HG03565 (cell line): Measurements from ENCODE around the gene ARID1B.
"Not testable (repeated sequence)": the region's sequence is repeated elsewhere in the genome, so short reads cannot be mapped to it uniquely, and the experiment has no call there.

Experiments
- ATAC-seq: cut with Tn5 transposase; IDR thresholded peaks from one replicate; pipeline ENCODE4 v1.9.1; 2021; ENCODE audit warnings: mild to moderate bottlenecking, moderate library complexity; ENCODE audit not compliant: unreplicated experiment

The ARID1B gene

DNA sequence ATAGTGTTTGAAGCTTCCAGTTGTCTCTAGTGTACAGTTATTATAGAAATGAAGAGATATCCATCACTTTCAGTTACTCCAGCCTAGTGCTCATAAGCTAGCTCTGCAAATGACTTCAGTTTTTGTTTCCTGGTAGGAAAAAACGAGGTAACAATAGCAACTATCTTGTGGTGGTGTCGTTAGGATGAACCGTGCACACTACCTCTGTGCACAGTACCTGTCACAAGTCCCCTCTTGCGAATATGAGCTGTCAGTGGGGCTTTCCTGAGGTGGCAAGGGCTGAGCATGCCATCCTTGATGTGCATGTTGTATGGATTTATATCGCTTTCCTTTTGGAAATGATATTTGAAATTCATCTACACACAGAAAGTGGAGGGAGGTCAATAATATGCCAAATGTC lies 151.8 kb downstream of the ARID1B start:
- no peak for ATAC-seq

DNA sequence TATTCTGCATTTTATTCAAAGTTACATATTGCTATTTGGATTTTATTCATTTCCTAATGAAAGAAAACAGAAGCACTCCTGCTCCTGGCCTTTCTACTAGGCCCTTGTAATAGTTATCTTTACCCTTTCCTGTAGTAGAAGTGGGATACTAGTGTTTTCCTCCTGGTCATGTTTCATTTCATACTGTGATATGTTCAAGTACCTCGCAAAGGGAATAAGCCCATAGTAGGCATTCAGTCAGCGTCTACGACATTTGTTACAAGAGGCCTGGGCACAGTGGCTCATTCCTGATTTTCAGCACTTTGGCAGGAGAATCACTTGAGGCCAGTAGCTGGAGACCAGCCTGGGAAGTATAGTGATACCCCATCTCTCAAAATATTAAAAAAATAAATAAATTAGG lies 154.1 kb downstream of the ARID1B start:
- ATAC-seq, result no peak

DNA sequence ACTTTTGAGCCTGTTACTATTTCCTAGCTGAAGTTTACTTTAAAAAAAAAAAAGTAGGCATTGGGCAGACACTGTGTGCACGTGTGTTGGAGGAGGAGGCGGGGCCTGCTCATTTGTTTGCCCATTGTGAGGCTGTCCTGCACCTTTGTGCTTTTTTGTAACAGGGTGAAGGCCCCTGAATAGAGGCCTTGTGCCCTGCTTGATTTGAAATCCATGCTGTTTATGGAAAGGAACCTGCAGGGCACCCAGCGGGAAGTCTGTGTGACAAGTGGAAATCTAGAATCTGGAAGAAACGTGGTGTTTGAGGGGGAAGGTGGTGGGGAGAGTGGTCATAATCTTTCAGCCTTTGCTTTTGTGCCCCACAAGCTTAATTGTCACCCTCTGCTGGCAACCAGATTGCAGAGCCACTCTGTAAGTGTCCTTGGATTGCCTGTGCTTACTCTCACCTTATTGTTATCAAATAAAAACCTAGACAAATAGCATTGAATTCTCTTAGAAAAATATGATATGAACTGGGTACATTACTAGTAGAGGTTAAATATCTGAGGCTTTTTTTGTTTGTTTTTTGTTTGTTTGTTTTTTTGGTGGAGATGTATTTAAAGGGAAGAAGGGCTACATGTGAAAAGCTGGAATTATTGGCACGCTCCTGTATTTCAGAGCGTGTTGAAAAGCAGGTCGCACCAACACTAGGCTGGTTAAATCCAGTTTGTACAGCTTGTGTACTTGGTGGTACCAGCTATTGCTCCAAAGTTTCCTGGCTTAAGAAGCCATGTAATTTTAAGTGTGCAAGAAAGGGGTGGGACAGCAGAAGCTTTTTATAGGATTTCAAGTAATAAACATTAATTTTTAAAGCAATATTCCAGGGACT lies 156.3 kb downstream of the ARID1B start:
- no peak for ATAC-seq

DNA sequence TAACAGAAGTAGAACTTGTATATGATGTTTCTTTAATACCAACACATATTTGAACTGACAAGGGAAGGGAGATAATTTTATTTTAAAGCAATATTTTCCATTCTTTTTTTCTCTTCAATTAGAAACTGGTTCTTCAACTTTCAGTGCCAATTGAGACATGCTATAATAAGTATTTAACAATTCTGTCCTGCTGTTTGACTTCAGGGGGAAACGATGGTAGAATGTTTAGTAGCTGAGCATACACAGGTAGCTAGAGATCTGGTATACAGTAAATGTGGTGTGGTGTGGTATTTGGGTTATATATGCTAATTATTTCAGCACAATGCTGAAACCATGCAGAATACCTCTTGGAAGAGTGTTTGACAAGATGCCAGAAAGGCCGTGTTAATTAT lies 156.9 kb downstream of the ARID1B start:
- no peak for ATAC-seq

DNA sequence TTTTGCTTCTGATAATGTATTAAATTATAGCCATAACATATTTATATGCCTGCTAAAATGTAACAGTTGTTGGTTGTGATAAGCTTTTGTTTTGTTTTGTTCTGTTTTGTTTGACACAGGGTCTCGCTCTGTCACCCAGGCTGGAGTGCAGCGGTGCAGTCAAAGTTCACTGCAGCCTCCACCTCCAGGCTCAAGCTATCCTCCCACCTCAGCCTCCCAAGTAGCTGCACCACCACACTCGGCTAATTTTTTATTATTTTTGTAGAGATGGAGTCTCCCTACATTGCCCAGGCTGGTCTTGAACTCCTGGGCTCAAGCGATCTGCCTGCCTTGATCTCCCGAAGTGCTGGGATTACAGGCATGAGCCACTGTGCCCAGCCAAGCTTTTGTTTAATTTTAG lies 157.8 kb downstream of the ARID1B start:
- no peak for ATAC-seq

DNA sequence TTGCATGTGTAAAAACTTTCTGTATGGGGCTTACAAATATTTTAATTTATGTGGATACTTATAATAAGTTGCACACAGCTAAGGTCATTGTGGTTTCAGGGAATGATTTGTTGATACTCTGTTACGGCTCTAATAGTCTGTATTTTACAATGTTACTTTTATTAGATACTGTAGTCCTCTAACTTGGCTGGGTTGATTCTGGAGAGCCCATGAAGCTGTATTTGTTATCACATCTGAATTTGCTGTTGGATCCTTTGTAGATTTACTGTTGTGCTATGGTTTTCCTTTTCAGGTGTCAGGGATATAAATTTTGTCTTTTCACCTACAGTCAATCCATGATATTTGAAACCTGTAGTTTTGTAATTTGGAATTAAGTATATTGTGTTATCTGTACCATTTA lies 161.0 kb downstream of the ARID1B start:
- no peak for ATAC-seq

DNA sequence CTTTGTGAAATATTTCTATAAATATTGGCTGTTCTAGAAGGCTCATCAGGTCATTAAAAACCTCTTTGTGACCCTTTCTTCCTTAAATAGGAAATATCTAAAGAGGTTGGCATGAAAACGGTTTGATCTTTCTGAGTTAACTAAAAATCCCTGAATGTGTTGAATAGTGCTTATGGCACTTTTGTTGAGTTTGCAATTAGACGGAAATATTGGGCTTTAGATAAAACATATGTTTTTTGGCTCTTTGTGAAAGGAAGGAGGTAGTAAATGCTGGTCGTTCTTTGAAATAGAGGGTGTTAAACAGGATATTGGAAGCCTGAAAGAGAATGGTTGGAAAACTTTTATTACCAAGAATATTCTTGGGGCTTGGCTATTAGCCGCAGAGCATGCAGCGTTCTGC lies 163.0 kb downstream of the ARID1B start:
- no peak for ATAC-seq

DNA sequence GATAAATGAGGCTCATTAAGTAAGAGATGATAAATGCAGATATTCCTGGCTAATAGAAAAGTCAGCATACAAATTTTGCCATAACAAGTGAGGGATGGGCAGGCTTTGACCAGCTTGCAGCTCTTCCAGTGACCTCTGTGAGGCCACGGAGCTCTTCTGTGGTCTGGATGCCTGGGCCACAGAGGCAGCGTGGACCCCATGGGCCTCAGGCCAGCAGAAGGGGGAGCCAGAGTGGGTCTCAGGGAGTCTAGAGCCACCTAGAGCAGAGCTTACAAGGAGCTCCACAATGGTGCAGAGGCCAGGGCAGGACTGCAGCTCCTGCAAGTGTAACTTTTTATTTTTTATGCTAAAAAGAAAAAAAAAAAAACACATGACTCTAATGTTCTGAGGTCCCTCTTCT lies 165.1 kb downstream of the ARID1B start:
- ATAC-seq, result no peak

DNA sequence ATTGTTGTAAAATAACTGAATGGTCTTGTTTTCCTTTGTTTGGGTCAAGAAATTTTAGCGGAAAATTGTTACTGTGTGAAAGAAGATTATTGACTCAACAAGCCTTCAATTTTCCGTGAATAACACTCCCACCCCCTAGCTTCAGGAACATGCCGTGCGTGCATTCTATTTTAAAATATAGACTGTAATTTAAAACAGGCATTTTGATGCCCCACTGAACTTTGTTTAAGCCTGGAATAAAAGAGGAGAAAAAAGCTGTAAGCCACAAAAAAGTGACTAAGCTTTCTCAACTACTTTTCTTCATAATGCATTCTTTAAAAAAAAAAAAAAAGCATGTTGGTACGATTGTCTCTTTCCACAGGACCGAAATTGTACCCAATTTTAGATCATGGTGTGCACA lies 166.0 kb downstream of the ARID1B start:
- no peak for ATAC-seq

DNA sequence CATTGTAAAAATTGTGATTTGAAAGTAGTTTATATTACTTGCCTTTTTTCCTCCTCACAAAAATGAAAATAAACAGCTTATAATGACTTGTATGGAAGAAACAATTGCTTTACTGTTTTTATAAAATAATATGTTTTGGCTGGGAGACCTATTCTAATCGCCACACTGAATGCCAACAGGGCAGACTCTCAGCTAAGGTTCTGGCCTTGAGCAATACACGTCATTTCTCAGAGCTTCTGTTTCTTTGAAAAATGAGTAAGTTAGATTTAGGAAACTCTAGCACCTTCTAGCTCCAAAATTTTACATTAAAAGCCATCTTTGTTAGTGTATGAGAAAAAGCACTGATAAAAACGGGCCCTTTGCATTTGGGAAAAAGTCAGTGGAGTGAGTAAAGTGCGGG lies 166.6 kb downstream of the ARID1B start:
- ATAC-seq, result no peak

DNA sequence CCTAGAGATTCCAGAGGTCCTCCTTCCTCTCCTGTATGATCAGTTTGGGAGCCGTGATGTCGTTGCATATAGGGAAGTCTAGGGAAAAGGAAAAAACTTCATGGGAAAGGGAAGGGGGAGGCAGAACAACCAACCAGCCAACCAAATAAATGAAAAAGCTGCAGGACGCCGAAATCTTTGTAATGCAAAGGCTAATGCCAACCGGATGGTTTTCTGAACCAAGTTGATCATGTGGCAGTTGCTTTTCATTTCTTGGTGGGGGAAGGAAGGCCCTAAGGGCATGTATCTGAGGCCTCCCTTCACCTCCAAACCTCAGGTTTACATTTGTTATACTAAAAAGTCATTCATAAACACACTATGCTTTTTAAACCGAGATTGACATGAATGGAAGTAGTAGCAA lies 167.2 kb downstream of the ARID1B start:
- ATAC-seq, result no peak

DNA sequence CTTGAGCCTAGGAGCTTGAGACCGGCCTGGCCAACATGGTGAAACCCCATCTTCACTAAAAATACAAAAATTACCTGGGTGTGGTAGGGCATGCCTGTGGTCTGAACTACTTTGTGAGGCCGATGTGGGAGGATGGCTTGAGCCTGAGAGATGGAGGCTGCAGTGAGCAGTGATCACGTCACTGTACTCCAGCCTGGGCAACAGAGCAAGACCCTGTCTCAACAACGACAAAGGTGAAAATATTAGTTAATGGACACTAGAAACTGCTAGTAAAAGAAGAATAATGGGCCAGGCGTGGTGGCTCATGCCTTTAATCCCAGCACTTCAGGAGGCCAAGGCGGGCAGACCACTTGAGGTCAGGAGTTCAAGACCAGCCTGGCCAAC lies 168.6 kb downstream of the ARID1B start:
- not testable (repeated sequence) for ATAC-seq

DNA sequence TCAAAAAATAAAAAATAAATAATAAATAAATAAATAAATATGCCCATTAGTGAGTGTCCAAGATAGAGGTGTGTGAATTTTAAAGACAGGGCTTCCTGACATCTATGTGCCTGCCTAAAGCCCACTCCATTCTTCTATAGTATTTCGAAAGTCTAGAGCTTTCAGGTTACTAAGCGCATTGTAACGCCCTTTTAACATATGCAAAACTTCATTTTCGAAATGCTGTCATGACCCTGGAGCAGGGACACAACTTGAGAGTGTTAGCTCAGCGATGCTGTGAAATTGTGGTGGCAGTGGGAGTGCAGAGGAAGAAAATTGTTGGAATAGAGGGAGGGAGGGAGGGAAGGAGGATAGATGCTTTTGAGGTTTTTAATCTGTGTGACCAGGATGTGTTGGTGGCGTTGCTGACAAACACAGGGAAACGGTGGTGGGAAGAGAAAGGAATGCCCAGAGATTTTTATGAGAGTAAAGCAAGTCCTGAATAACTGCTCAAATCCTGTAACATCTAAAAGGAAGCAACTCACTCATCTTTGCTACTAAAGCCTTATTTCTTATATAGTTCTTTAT lies 169.3 kb downstream of the ARID1B start:
- ATAC-seq, result no peak

DNA sequence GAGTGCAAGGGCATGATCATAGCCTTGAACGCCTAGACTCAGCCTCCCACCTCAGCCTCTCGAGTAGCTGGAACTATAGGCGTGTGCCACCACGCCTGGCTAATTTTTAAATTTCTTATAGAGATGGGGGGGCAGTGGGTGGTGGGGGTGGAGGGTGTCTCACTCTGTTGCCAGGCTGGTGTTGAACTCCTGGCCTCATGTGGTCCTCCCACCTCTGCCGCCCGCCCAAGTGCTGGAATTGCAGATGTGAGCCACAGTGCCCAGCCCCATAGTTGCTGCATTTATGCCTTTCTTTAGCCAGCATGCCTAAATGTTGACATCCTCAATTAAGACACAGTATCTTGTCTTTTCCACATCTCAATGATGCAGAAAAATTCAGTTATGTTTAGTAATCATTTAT lies 171.1 kb downstream of the ARID1B start:
- ATAC-seq, result no peak

DNA sequence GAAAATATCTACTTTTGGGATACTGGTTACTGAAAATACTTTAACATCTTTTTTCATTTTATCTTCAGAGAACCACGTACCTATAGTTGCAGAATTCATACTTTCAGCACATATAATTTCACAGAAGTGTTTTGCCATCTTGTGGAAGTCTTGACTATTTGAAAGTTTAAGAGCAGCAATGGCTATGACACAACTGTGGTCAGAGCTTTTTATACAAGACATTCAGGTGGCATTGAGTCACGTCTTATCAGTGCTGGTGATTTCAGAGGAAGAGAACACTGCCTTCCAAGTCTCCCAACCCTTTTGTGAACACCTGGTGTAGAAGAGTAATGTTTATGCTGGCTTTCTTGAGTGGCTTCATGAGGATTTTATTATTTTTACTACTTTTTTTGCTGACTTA lies 171.6 kb downstream of the ARID1B start:
- ATAC-seq, result no peak

DNA sequence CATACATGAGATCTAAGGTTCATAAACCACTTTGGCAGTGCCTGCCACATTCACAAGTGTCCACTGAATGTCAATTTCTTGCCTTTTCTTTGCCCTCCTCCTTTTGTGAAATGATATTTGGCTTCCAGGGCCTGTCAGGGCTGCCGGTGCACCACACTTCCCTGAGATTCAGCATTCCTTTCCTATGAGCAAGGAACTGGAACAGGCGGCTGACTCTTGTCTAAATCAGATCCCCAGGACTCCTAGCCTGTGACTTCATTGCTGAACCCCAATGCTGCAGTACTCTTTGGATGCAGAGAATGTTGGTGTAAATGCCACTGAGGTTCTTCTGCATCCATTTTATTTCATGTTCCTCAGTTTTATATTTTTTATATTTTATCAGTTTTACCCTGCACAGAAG lies 172.2 kb downstream of the ARID1B start:
- no peak for ATAC-seq

DNA sequence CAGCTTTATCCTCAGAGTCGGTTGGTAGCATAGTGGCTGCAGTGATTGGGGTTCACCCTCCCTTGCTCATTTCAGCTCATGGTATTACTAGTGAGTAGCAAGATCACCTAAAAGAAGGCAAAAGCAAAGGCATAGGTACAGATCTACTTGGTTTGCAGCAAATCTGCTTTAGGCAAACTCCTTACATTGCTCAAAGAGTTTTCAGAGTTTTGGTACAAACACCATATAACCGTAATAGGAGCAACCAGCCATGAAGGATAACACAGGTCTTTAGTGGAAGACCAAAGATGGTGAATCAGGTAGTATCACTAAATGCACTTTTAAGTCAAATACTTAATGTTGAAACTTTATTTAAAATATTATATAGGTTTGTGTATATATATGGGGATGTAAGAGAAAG lies 172.9 kb downstream of the ARID1B start:
- no peak for ATAC-seq

DNA sequence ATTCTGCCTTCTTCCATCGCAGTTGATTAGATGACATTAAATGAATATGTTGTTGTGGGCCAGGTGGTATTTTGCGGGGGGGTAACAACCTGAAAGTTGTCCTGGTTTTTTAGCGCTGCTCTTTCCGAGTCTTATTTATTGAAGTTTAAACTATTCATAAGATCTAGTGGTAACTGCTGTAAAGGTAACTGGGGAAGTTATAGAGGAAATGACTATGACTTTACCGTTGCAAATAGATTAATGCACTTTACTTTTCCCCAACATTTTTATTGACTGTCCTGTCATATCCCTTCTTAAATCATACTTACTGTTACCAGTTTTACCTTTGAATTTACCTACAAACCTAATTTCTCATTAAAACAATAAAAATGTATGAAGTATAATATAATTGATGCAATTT lies 173.4 kb downstream of the ARID1B start:
- ATAC-seq, result no peak

DNA sequence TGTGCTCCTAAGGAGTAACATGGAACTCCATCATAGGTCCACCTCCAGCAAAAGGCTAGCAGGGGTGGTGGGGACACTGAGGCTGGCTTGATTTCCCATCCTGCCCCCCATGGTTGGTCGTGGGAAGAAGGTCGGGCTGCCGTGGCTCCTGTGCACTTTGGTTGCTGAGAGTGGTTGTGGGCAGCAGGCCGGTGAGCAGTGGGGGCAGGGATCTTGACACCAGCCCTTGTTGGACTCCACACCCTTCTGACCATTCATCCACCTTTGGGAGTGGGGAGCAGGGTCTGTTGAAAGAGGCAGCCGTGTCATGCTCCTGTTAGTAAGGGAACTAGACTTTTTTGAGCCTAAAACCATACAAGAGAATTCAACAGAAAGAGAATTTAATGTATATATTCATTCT lies 175.2 kb downstream of the ARID1B start:
- ATAC-seq, result no peak

DNA sequence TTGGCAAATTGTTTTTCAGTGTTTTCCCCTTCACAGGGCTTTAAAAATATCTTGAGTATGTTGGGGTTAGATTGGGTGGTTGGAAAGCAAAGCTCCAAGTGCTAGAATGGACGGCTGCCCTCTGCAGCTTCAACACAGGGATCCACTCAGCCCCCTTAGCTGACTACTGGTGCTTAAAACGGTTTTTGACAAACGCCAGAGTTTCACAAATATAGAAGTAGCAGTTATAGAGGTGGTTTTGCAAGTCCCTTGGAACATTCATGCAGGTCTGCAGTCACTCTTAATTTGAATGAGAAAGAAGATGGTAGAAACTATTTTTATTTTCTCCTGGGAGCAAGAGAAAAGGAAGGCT lies 175.9 kb downstream of the ARID1B start:
- no peak for ATAC-seq

DNA sequence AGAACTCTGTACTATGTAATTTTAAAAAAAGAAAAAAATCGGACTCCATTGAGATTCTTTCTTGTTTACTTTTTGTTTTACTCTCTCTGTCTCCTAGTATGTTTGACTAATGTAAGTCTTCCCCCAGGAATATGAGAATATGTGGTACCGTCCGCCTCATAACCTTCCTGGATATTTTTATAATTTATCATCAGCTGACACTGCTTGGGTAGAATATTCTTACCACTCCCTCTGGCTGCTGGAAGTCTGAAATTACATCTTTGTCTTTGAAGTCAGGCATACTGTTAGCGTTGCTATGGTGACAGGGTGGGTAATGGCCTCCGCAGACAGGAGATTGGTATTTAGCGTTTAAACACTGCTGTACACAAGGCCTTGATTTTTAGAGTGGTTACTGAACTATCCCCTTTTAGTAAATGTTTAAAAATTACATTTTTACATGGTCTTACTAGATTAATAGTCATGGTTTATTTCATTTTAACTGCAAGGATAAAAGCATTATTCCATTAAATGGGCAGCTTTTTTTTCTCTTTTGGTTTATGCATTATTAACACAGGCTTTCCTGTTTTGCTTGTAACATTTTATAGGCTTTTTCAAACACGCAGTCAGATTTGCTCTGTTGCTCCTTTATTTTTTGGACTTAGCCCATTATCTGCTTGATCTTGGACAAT lies 176.4 kb downstream of the ARID1B start:
- no peak for ATAC-seq

DNA sequence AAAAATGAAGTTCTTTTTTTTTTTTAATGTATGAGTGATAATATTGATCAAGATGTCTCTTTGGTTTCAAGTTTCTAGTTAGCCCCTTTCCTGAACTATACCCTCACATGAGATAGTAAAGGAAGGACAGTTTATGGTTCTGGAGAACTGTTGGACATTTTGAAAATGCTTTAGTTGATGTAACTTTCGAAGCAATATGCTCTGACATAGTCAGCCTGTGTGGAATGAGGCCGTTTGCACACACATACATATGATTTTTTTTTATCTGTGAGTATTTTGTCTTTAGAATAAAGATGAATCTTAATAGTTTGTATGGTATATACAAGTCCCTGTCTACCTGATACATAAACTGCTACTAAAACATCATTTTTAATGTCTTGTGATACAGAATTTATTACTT lies 177.0 kb downstream of the ARID1B start:
- ATAC-seq, result no peak
